Skin epidermis (tissue), 12 donors: ENCODE results near the gene ITGA4.
A peak's percentile ranks its signal among the peaks of the same experiment; 100 is the strongest.

ENCODE experiments used
- H3K27ac ChIP-seq, 21 experiments: fragments of 200-600 bp; sonication (generic) in 11 of 21; one replicate each; pipeline ENCODE4 v1.5.0; 2020; ENCODE audit warnings: mild to moderate bottlenecking in 3 of 21, inconsistent platforms in 2 of 21, moderate library complexity in 2 of 21
- H3K4me3 ChIP-seq, 7 experiments: fragments of 200-600 bp; sonication (generic) in 2 of 7; one replicate each; pipeline ENCODE4 v1.5.0; 2020; ENCODE audit warnings: inconsistent platforms in 2 of 7, mild to moderate bottlenecking in 2 of 7, moderate library complexity in 1 of 7

The ITGA4 gene

DNA sequence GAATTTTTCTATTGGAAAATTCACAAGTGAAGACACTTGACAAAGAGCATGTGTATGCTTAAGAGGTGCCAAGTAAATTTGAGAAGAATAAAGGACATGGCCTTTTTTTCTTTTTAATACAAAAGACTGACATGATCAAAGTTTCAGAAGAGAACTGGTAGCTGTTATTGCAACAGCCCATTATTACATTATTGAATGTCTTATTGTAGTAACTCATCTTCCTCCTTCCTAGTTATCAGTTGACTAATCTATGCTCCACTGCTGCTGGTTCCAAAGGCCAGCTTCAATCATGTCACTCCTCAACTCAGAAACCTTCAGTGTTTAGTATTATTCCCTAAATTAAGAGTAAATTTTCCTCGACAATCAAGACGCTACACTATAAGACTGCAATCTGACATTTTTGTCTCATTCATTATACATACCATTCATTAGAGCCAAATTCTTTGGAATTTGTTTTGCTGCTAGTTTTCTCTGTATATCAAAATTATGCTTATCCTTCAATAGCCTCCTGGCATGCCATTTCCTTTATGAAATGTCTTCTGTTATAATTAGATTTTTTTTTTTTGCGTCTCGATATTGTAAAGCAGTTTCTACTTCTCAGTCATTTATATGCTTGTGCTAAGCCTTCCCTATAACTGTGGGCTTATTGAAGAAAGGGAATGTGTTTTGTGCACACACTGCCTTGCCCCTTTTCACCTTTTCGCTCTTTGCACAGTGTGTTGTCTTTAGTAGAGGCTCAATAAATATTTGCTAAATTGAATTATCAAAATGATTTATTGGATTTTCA, 27.9 kb downstream of the ITGA4 start:
- Histone ChIP-seq H3K27ac (no peak overlapping the region), H3K4me3 (no peak overlapping the region)

DNA sequence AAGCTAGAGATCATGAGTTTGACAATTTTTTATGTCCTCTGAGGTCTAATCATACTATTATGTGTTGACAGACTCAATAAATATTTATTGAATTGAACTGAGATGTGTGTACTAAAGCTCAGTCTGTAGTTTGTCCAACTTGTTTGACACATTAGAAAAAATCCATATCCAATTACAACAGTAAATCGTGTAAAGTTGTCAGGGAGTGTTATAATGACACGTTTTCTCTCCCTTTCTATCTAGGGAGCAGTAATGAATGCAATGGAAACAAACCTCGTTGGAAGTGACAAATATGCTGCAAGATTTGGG, 28.4 kb downstream of the ITGA4 start:
- Histone ChIP-seq H3K4me3 (no peak overlapping the region), H3K27ac (no peak overlapping the region)

DNA sequence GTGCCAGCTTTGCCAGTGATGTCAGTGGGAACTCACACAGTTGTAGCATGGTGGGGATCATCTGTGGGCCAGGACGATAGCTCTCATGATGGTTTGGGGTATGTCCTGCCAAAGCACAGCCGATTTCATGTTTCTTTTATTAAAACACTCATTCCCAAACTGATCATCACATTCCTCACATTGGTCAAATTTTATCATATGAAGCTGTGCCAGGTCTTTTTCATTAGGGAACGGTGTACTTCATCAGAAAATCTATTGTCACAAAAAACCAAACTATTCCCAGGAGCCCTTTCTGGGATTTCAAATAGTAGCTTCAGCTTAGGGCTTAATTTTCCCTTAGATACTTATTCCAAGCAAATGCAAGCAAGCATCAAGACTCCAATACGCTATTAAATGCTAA, 42.0 kb downstream of the ITGA4 start:
- H3K27ac ChIP-seq: no peak overlapping the region
- no peak overlapping the region for H3K4me3 ChIP-seq

DNA sequence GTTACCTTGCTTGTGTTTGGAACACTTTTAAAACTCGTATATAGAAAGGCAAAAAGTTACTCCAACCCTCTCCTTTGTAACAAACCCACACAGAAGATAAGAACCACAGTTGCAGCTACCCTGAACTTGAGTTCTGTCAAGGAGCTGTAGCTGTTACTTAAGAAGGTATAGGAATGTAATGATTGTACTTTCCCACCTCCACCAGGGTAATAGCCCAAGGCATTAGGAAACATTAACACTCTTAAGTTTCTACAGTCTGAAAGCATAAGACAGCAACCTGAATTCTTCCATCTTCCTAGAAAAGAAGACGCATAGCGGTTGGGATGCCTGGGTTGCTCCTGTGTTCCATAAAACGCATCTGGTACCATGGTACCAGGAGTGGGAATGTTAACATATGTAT, 43.0 kb downstream of the ITGA4 start:
- no peak overlapping the region for H3K4me3 ChIP-seq
- no peak overlapping the region for H3K27ac ChIP-seq

DNA sequence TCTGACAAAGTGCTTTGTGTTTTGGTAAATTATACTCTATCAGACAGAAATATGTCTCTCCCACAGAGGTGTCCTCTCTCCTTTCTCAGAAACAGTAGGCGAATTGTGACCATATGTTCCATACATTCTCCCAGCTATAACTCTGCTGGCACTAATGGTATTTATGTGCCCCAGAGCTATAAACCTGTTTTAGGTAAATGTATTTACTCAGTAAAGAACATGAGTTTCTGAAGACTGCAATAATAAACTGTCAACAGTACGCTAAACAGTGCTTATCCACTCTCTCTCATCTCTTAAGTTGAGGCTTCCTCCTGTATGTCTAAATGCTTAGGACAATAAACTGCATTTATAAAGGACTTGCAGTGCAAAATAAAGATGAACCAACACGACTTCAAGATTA, 58.5 kb downstream of the ITGA4 start:
- Histone ChIP-seq H3K27ac (no peak overlapping the region), H3K4me3 (no peak overlapping the region)

DNA sequence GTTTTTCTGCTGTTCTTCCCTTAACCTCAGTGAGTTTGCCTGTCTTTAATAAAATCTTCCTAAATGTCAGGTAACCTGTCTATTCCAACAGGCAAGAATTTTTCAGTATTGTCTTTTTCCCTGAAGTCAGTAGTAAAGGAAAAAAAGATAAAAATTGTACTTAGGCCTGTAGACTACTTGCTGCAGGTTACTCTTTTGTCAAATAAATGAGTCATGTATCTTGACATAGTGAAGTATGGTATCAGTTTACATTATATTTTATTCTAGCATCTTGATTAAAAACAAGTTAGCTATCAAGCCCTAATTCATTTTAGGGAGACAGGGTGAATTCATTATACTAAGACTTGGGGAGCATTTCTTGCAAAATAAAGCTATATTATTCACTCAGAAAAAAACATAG, 59.8 kb downstream of the ITGA4 start:
- no peak overlapping the region for H3K4me3 ChIP-seq
- H3K27ac ChIP-seq: peak overlapping the region in 1 of 21 experiments; percentile 57

DNA sequence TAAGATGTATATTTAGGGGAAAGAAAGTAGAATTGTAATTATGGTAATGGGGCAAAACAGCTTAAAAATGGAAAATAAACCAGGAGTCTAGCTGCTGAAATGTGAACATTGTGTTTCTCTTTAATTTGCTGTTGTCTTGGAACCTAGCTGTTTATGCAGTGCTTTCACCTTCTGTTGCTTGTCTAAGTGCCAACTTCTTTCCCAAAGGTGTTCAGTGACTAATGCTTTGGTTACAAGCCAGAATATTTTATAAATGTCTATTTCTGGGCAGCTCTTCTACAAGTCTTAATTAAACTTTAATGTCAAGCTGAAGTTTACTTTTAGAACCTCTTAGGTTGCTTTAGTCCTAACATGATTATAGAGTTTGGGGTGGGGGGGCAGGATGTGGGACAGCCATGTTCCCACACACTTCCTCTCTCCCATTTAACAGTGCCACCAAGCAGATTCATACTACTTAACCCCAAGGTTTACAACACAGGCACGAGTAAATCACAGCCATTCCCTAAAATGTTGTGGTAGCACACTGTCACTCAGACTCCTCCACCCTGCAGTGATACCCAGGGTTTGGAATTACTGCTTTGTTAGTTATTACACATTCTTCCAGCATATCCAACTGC, 60.6 kb downstream of the ITGA4 start:
- H3K27ac ChIP-seq: peak overlapping the region in 4 of 21 experiments; percentile 19 to 70 (median 27)
- H3K4me3 ChIP-seq: no peak overlapping the region

DNA sequence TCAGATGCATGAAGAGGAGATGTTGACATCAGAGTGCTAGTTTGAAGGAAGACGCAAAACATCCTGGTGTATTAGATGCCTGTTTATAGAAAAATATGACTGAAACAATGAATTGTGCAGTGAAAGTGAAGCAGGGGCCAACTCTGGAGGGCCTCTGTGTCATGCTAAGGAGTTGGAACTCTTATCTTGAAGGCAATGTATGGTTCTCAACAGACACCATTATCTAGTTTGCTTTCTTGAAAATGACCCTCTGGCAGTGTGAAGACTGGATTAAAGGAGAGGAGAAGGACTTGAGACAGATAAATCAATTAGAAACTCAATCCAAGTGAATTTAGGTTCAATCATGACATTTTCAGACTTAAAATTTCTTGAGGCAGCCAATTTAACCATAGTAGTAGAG, 63.1 kb downstream of the ITGA4 start:
- peak overlapping the region in 1 of 21 experiments; percentile 30 for H3K27ac ChIP-seq
- H3K4me3 ChIP-seq: no peak overlapping the region

DNA sequence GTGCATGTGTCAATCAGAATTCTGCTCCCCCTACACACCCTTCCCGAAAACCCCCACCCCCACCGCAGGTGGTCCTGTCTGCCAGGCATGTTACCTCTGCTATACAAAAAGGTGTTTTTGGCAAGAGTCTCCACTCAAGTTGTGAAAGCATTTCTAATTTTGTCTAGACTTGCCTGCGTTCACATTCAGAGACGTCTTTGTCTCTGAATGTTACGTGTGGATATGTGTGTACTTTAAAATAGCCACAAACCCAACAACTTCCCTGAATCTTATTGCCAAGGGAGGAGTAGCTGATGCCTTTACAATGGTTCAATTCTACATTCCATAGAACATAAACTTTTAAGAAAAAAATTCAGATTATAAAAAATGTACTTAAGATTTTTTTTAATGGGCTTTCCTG, 66.6 kb downstream of the ITGA4 start:
- Histone ChIP-seq H3K27ac (peak overlapping the region in 4 of 21 experiments; percentile 41 to 69 (median 52)), H3K4me3 (no peak overlapping the region)

DNA sequence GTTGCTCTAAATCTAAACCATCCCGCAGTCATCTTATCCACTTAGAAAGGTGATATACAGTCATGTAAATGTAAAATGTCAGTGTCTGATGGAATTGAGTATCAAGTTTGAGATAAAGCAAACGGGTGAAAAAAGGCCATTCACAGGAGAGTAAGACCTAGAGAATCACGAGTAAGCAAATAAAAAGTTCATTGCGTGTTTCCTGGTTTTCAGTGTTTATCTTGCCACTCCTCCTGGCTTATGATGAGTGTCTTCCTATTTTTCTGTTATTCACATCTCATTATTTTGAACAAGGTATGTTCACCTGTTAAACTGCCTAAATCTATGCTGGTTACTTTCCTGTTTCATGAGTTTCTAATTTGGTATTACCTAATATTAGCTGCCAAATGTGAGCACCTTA, 68.8 kb downstream of the ITGA4 start:
- no peak overlapping the region for H3K4me3 ChIP-seq
- H3K27ac ChIP-seq: no peak overlapping the region

DNA sequence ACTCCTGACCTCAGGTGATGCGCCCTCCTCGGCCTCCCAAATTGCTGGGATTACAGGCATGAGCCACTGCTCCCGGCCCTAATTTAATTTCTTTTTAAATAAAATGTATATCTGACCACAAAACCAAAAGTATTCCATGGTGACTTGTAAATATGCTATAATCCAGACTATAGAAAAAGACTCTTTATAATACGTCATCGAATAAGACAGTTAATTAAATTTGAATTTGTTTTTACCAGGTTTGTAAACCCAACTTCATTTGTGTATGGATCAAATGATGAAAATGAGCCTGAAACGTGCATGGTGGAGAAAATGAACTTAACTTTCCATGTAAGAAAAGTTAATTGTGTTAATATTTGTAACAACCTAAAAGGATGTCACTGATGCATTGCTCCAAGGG, 69.9 kb downstream of the ITGA4 start:
- Histone ChIP-seq H3K4me3 (no peak overlapping the region), H3K27ac (no peak overlapping the region)

DNA sequence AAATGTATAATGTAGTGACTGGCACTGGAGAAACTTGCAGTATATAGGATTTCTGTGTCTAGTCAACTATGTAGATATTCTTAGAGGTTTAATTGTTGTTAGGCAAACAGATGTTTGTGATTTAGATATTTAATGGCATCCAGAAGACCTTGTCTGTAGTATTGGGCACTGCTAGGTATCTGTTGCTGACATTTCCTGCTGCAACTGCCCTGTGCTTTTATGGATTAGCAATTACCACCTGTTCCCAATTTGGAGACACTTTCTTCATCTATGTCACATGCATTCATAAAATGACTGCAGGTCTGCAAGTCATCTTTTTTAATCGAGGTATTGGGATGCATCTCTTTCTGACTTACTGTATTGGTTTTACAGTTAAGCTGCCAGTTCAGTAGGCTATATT, 71.3 kb downstream of the ITGA4 start:
- Histone ChIP-seq H3K4me3 (no peak overlapping the region), H3K27ac (no peak overlapping the region)

DNA sequence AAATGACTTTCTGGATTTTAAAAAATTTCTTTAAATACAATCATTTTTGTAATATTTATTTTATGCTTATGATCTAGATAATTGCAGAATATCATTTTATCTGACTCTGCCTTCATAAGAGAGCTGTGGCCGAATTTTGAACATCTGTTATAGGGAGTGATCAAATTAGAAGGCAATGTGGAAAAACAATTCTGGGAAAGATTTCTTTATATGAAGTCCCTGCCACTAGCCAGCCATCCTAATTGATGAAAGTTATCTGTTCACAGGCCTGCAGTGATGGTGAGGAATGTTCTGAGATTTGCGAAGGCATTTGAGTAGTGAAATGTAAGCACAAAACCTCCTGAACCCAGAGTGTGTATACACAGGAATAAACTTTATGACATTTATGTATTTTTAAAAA, 79.5 kb downstream of the ITGA4 start:
- Histone ChIP-seq H3K4me3 (no peak overlapping the region), H3K27ac (no peak overlapping the region)

DNA sequence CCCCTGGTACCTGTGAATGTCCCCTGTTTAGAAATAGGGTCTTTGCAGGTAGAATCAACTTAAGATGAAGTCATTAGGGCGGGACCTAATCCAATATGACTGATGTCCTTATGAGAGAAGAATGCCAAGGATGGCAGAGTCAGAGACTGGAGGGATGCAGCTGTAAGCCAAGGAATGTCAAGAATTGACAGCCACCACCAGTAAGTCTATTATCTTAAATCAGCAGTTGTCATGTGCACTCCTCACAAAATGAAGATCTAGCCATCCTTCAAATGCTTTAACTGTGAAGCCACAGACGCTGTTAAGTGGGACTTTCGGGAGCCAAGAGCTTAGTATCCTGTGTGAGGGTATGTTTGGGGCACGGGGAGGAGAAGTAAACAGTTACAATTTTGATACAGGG, 83.2 kb downstream of the ITGA4 start:
- H3K4me3 ChIP-seq: no peak overlapping the region

DNA sequence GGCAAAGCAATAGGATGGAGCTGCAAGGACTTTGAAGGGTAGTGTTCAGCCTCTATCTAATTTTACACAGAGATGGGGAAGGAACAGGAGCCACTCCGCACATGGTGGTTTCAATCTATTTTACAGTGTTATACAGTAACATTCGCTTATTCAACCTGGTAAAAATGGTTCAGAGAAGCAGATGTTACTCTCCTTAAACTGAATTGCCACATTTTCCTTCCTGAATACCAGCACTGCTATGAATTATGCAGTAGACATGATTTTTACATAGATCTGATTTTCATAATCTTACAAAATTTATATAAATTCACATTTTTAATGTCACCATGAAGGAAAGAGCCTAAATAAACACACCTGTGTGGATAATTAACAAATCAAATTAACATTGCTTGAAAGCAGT, 85.0 kb downstream of the ITGA4 start:
- Histone ChIP-seq H3K27ac (no peak overlapping the region), H3K4me3 (no peak overlapping the region)

More for the DNA sequence above, 83.2 kb downstream of the ITGA4 start:
- no peak overlapping the region for H3K27ac ChIP-seq

DNA sequence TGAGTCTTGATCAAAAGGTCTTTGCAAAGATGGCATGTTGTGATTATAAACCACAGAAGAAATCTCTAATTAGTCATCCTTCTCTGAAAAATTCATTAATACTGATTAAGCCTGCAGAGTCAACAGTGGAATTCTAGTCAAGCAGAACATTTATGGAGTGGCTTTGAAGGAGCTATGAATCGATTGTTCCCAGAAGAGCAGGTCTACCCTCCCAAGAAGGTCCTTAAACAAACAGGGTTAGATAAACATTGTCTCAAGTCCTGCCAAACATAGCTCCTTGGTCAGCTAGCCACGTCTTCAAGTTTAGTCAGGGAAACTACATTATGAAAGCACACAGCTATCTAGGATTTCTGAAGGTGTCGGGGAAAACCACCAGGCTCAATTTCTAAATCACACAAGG, 88.9 kb downstream of the ITGA4 start:
- Histone ChIP-seq H3K4me3 (no peak overlapping the region), H3K27ac (no peak overlapping the region)

DNA sequence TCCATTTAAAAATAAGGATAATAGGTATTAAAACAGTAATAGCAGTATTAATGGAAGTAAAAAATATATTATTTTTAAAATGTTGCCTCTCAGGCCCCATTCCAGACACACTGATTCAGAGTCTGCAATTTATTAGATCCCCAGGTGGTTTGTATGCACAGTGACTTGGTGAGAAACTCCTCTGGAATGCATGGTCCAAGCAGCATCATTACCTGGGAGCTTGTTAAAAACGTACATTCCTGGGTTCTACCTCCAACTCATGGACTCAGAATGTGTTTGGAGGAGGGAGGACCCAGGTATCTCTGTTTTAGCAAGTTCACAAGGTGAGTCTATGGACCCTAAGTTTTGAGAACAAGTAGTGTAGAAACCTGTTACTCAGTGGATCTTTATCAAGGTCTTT, 95.6 kb downstream of the ITGA4 start:
- Histone ChIP-seq H3K27ac (no peak overlapping the region), H3K4me3 (no peak overlapping the region)

DNA sequence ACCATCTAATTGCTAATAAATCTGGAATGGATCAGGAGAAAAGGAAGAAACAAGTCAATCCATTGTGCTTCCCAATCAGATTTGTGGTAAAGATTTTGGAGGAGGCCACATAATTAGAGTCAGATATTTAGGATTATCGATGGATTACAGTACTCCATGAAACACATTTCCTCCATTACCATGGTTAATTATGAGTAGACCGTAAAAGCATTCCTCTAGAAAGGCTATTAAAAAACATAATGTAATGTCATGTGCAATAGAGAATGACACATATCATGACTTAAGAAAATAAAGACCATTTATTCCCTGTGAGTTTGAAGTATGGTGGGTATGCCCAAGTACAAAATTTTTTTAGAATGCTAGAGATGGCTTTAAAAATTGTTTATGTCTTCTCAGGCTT, 96.1 kb downstream of the ITGA4 start:
- Histone ChIP-seq H3K27ac (no peak overlapping the region), H3K4me3 (no peak overlapping the region)

DNA sequence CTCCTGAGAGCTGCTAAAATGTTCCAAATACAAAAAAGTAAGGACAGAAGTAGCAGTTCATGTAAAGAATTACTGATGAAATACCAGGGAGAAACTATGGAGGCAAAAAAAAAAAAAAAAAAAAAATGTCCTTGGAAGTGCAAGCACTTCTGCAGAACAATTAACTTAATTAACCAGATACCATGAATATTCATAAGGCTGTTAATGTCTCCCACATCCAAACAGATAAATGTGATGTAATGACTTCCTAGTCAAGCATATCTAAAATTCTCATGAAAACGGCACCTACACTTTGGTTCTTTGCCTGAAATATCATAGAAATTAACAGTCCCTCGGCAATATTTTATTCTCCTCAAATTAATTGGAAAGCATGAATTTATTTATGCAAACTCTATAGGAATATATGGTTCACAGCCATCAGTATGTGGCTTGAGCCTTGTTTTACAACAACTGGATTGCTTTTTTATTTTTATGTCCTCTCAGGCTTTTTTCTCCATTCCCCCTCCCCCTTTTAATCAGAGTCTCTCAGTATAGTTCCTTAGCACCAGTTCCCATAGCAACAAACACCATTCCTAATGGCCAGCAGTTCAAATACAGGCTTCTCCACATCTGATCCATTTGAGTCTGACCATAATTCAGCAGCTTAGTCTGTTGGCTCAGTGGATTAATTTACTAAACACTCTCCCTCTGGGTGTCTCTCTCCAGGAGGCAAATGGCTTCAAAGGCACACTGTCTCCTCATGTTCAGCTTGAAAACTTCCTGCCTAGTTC, 97.1 kb downstream of the ITGA4 start:
- H3K27ac ChIP-seq: no peak overlapping the region
- no peak overlapping the region for H3K4me3 ChIP-seq

DNA sequence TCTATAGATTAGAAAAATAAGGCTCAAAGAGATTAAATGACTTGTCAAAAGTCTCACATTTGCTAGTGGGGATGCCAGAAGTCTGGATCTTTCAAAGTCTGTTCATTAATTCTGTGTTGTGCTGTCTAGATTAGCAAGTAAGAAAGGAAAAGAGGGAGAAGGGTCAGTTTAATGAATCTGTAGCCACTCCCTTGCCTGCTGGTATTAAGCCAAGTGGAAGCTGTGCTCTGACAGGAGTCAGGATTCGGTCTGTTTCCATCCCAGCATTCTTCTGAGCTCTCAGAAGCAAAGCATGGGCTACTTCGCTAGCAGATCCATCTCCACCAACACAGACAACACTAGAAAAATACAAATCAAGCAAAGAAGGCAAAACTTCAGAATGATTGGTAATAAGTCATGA, 101.2 kb downstream of the ITGA4 start:
- no peak overlapping the region for H3K27ac ChIP-seq
- no peak overlapping the region for H3K4me3 ChIP-seq

DNA sequence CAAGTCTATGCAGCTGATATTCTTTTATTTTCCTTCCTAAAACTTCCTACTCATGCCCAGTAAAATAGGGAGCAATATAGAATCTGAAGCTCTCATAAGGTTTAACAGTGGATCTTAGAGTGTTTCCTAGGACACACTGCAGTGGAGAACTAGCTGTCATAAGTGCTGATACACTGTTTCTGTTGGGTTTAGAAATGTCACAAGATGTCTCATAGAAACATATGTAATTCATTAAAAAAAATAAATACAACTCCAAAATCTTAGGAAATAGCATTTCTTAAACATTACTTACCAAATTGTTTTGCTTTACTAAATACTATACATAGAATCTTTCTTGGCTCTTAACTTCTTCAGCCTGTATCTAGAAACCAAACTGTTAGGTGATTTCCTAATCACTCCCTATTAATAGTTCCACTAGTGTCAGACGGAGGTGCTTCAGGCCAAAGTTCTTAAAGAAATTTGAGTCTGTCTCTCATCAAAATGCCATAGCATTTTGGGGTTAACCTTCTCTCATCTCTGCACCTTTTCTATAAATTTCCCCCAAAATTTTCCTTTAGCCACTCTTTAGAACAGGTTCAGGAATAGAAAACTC, 106.0 kb downstream of the ITGA4 start:
- Histone ChIP-seq H3K4me3 (no peak overlapping the region), H3K27ac (no peak overlapping the region)
